Measurements from ENCODE around the gene LDLRAD3.

The LDLRAD3 gene

GRCh38 chr11:36257351-36257750 lies 313.5 kb downstream of the LDLRAD3 start:
- peak; percentile 79 for DNase-seq

- DNase-seq: peak; percentile 85
Observed at GRCh38 chr11:36258730-36259360, 315.0 kb downstream of the LDLRAD3 start.

- no peak for DNase-seq
Observed at GRCh38 chr11:36261094-36261493, 317.2 kb downstream of the LDLRAD3 start.

- no peak for DNase-seq
Observed at GRCh38 chr11:36264011-36264972, 320.4 kb downstream of the LDLRAD3 start.

GRCh38 chr11:36264973-36265344 lies 321.1 kb downstream of the LDLRAD3 start:
- no peak for DNase-seq

GRCh38 chr11:36265793-36266628 lies 322.1 kb downstream of the LDLRAD3 start:
- DNase-seq: peak; percentile 32

GRCh38 chr11:36266767-36267166 lies 322.9 kb downstream of the LDLRAD3 start:
- DNase-seq: no peak

GRCh38 chr11:36268337-36268985 lies 324.6 kb downstream of the LDLRAD3 start:
- DNase-seq: no peak

- DNase-seq: no peak
Observed at GRCh38 chr11:36270701-36271100, 326.8 kb downstream of the LDLRAD3 start.

- no peak for DNase-seq
Observed at GRCh38 chr11:36271794-36272407, 328.0 kb downstream of the LDLRAD3 start.

- no peak for DNase-seq
Observed at GRCh38 chr11:36273110-36273509, 329.2 kb downstream of the LDLRAD3 start.

- no peak for DNase-seq
Observed at GRCh38 chr11:36274414-36274813, 330.6 kb downstream of the LDLRAD3 start.

GRCh38 chr11:36278531-36279282 lies 334.8 kb downstream of the LDLRAD3 start:
- no peak for DNase-seq

GRCh38 chr11:36280531-36280930 lies 336.7 kb downstream of the LDLRAD3 start:
- DNase-seq: no peak

Data from HCEC 1CT (cell line).